K562 (cell line): ENCODE results near the gene NINL. TPM values are rescaled to one million over a fixed set of nuclear protein-coding genes. Genes with fewer than 3 reads are reported as not detected.

ENCODE experiments used
- ATAC-seq: fragments of 200-7000 bp; cut with Tn5 transposase; 3 replicates; pipeline ENCODE4 v1.9.1; 2020; ENCODE audit warnings: moderate library complexity
- BruUV-seq: library from RNA; stranded (reverse); fragments of 400-500 nt; replicated peaks from 2 replicates; lab custom pipeline; 2021; lab: Mats Ljungman, UMichigan
- CTCF ChIA-PET: fragments of 300-600 bp; formaldehyde crosslinking; extraction: SDS; loops from one replicate; lab custom pipeline; 2021; ENCODE audit warnings: low intra/inter-chr PET ratio; lab: Yijun Ruan, JAX
- POLR2A ChIA-PET: fragments of 300-600, 350-650 bp; sonication (Branson Sonifier 250); formaldehyde crosslinking; extraction: SDS; loops from one replicate; lab custom pipeline; 2021; ENCODE audit warnings: antibody characterized with exemption, inconsistent platforms; lab: Yijun Ruan, JAX
- DNase-seq, 4 experiments: peaks; one replicate each; pipeline versions ENCODE4 v3.0.0 to v3.0.0-alpha.2; 2011 to 2018; ENCODE audit warnings: low spot score in 3 of 4, mixed read lengths in 3 of 4; ENCODE audit errors: extremely low read depth in 1 of 4
- FAIRE-seq: peaks from 2 replicates; lab custom pipeline; 2011; peaks lifted over from hg19 to GRCh38; lab: Jason Lieb, UNC
- H2AFZ ChIP-seq: 2 replicates; pipeline ENCODE4 v1.6.0; 2011; ENCODE audit warnings: low read depth, low read length, control low read depth, inconsistent platforms
- H3K27ac ChIP-seq: fragments of 200-600 bp; 3 replicates; pipeline ENCODE4 v1.8.0; 2011; ENCODE audit warnings: low read depth, mild to moderate bottlenecking, control low read depth, inconsistent platforms, low read length, moderate library complexity, mixed read lengths; ENCODE audit errors: extremely low read depth
- H3K27me3 ChIP-seq, 2 experiments: fragments of 300-600 bp in 1 of 2; 2 replicates in 1 of 2; 3 replicates in 1 of 2; pipeline versions ENCODE4 v1.6.0 to v1.8.0; 2011; ENCODE audit warnings: inconsistent platforms in 2 of 2, low read length in 2 of 2, mild to moderate bottlenecking in 1 of 2, mixed read lengths in 1 of 2, moderate library complexity in 1 of 2; ENCODE audit not compliant: control insufficient read depth in 2 of 2, insufficient read depth in 2 of 2
- H3K36me3 ChIP-seq: fragments of 300-600 bp; 3 replicates; pipeline ENCODE4 v1.8.0; 2011; ENCODE audit warnings: mild to moderate bottlenecking, low read length, inconsistent platforms; ENCODE audit not compliant: control insufficient read depth, insufficient read depth
- H3K4me1 ChIP-seq, 2 experiments: fragments of 200-600 bp in 1 of 2; replicated peaks in 1 of 2; 2 replicates in 1 of 2; 3 replicates in 1 of 2; pipeline versions ENCODE4 v1.5.1 to v1.8.0; 2011; ENCODE audit warnings: inconsistent platforms in 2 of 2, low read length in 2 of 2, mild to moderate bottlenecking in 1 of 2, mixed read lengths in 1 of 2, moderate library complexity in 1 of 2; ENCODE audit not compliant: control insufficient read depth in 2 of 2, insufficient read depth in 2 of 2
- H3K4me2 ChIP-seq: 2 replicates; pipeline ENCODE4 v1.6.1; 2011; ENCODE audit warnings: low read length, control low read depth, inconsistent platforms, mixed read lengths; ENCODE audit not compliant: insufficient read depth
- H3K4me3 ChIP-seq: fragments of 200-600 bp; sonication (generic), shearing (Covaris generic); 2 replicates; pipeline ENCODE4 v1.5.1; 2016; ENCODE audit warnings: control low read depth, inconsistent platforms
- H3K79me2 ChIP-seq: fragments of 200-600 bp; 3 replicates; pipeline ENCODE4 v1.8.0; 2011; ENCODE audit warnings: low read length, inconsistent platforms; ENCODE audit not compliant: control insufficient read depth, insufficient read depth
- H3K9ac ChIP-seq, 2 experiments: 2 replicates each; pipeline versions ENCODE4 v1.6.0 to v1.6.1; 2011; ENCODE audit warnings: low read depth in 2 of 2, low read length in 2 of 2, control low read depth in 1 of 2, inconsistent platforms in 1 of 2, mild to moderate bottlenecking in 1 of 2, mixed read lengths in 1 of 2; ENCODE audit not compliant: insufficient read depth in 1 of 2
- H3K9me1 ChIP-seq: one replicate; pipeline ENCODE4 v1.6.0; 2011; ENCODE audit warnings: inconsistent platforms, mild to moderate bottlenecking, low read length, moderate library complexity; ENCODE audit not compliant: control insufficient read depth, insufficient read depth
- H3K9me3 ChIP-seq: replicated peaks from 2 replicates; pipeline ENCODE4 v1.5.1; 2011; ENCODE audit warnings: low read depth, low read length, inconsistent platforms; ENCODE audit not compliant: control insufficient read depth, insufficient read depth
- H4K20me1 ChIP-seq: replicated peaks from 2 replicates; pipeline ENCODE4 v1.6.1; 2011; ENCODE audit warnings: low read length, inconsistent platforms, mixed read lengths; ENCODE audit not compliant: control insufficient read depth, insufficient read depth
- CBX2 ChIP-seq: fragments of 200-600 bp; sonication (generic); IDR thresholded peaks from one replicate; pipeline ENCODE4 v1.6.1; 2012; ENCODE audit warnings: mild to moderate bottlenecking, low read length, inconsistent platforms; ENCODE audit not compliant: insufficient read depth, poor library complexity, severe bottlenecking
- EP300 ChIP-seq: IDR thresholded peaks from 2 replicates; pipeline ENCODE4 v1.6.1; 2012; ENCODE audit warnings: low read length, improper control_type of control experiment
- ERF ChIP-seq: fragments of 450-650 bp; formaldehyde crosslinking; IDR thresholded peaks from 2 replicates; pipeline ENCODE4 v1.4.0; 2020; ENCODE audit warnings: mild to moderate bottlenecking, mixed read lengths
- PHF21A ChIP-seq: fragments of 450-650 bp; IDR thresholded peaks from 2 replicates; pipeline ENCODE4 v1.6.1; 2017; ENCODE audit warnings: low read depth, borderline replicate concordance
- RNF219 ChIP-seq: fragments of 250-450 bp; sonication (Bioruptor Pico); IDR thresholded peaks from 2 replicates; pipeline ENCODE4 v1.5.0; 2022; ENCODE audit warnings: mild to moderate bottlenecking
- ZKSCAN8 ChIP-seq: fragments of 200-800 bp; sonication (Bioruptor generic); IDR thresholded peaks from 2 replicates; pipeline ENCODE4 v1.6.1; 2016; ENCODE audit warnings: missing genetic modification characterization, missing compliant biosample characterization
- ZNF24 ChIP-seq: fragments of 450-650 bp; IDR thresholded peaks from 2 replicates; pipeline ENCODE4 v1.6.1; 2016
- ZNF407 ChIP-seq: fragments of 450-650 bp; IDR thresholded peaks from 2 replicates; pipeline ENCODE4 v1.6.1; 2016; ENCODE audit warnings: low read depth
- ZSCAN29 ChIP-seq: fragments of 450-650 bp; IDR thresholded peaks from 2 replicates; pipeline ENCODE4 v1.6.1; 2017
- WGBS: fragments of 100-300 bp; shearing (Covaris generic); methylation state at CpG from one replicate; pipeline ENCODE4 v1.1.6; 2016; ENCODE audit warnings: low coverage, mixed read lengths; ENCODE audit not compliant: insufficient coverage; ENCODE audit errors: missing lambda C conversion rate; 5-methylcytosine and 5-hydroxymethylcytosine counted together
- in situ Hi-C: fragments of 300-500 bp; cut with MboI; formaldehyde crosslinking; loops from 4 replicates; pipeline ENCODE4 v1.15.0; 2018; ENCODE audit warnings: inconsistent platforms, mixed read lengths
- intact Hi-C: fragments of 100-400 bp; cut with micrococcal nuclease; formaldehyde crosslinking; loops from 2 replicates; pipeline ENCODE4 v1.14.2; 2022
- polyA plus RNA-seq, 8 experiments: library from polyadenylated mRNA; depleted of rRNA in 4 of 8; stranded (reverse) in 5 of 8; unstranded in 3 of 8; fragments of >200 nt; fragmentation: Nextera tagmentation in 2 of 8; fragmentation: Illumina TruSeq in 1 of 8; extraction: Ambion mirVana in 2 of 8; extraction: Trizol in 1 of 8; gene quantifications; 2 replicates each; pipeline versions ENCODE4 v1.2.1 to v1.2.3, GENCODE V29; 2011 to 2014; ENCODE audit warnings: inconsistent platforms in 1 of 8, missing spikeins in 1 of 8
- total RNA-seq, 7 experiments: library from RNA; depleted of rRNA in 6 of 7; stranded (reverse); fragments of >200 nt in 6 of 7; fragmentation: Illumina TruSeq in 2 of 7; extraction: Trizol in 2 of 7; gene quantifications; 2 replicates each; pipeline versions ENCODE4 v1.2.1 to v1.2.3, GENCODE V29; 2011 to 2021; ENCODE audit warnings: low replicate concordance in 1 of 7
- TF ChIP-seq, protein P1 (sequence below): fragments of 250-450 bp; sonication (Bioruptor Pico); IDR thresholded peaks from 2 replicates; pipeline ENCODE4 v1.4.0; 2020

The NINL gene
- total and polyA plus RNA-seq, 9 of the 15 experiments (the other 6 are each of a cell fraction or from before 2014, with no cell fraction given) = 0.03 to 0.22 (median 0.05) TPM; not detected in 5

DNA sequence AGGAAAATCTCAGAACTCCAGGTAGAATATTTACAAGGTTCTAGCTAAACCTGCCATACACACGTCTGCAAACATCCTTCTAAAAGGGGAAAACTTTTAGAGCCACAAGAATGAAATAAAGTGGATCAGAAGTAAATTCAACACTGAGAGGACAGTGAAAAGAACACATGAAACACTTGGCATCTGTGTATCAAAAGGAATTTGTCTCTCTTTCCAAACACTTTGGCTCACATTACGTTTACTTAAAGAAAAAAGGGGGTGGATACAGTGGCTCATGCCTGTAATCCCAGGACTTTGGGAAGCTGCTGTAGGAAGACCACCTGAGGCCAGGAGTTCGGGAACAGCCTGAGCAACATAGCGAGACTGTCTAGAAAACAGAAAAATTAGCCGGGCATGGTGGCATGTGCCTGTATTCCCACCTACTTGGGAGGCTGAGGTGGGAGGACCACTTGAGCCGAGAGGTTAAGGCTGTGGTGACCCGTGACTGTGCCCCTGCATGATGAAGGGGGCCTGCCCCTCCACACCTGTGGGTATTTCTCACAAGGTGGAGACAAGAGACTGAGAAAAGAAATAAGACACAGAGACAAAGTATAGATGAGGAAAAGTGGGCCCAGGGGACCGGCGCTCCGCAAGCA, 35.4 kb downstream of the NINL start:
- Histone ChIP-seq H3K36me3 (no peaks in the 10 kb centered on the region), H3K79me2 (no peaks in the 10 kb centered on the region), H3K4me3 (no peak overlapping the region), H3K9ac (no peak overlapping the region), H3K9me1 (no peaks in the 10 kb centered on the region), H3K27me3 (no peaks in the 10 kb centered on the region; a peak in 1 of 5 replicates), H2AFZ (no peak overlapping the region), H3K9me3 (no peaks in the 10 kb centered on the region), H4K20me1 (no peaks in the 10 kb centered on the region), H3K4me2 (no peak overlapping the region), H3K4me1 (peaks cover 0 to 15% of the 10 kb centered on the region in 2 experiments; a peak in 2 of 5 replicates), H3K27ac (no peak overlapping the region)
- BruUV-seq = no TSS peak
- ChIA-PET POLR2A (no interaction called here), CTCF (no interaction called here)
- DNase-seq = no peak
- intact Hi-C loops (no loop called here), in situ Hi-C loops (no loop called here)
- no peak for FAIRE-seq
- 31% methylated on average over 9 of the region's 10 CpGs for WGBS
- no peak for ATAC-seq
- TF ChIP-seq EP300 (no peak), RNF219 (CRISPR knock-in tag) (no peak), ZNF24 (no peak), ZNF407 (no peak), PHF21A (no peak), ERF (CRISPR knock-in tag) (no peak), ZKSCAN8 (CRISPR knock-in tag) (no peak), ZSCAN29 (no peak), CBX2 (no peak)
- TF ChIP-seq, protein P1, sequence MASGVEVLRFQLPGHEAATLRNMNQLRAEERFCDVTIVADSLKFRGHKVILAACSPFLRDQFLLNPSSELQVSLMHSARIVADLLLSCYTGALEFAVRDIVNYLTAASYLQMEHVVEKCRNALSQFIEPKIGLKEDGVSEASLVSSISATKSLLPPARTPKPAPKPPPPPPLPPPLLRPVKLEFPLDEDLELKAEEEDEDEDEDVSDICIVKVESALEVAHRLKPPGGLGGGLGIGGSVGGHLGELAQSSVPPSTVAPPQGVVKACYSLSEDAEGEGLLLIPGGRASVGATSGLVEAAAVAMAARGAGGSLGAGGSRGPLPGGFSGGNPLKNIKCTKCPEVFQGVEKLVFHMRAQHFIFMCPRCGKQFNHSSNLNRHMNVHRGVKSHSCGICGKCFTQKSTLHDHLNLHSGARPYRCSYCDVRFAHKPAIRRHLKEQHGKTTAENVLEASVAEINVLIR = no peak
